Middle frontal gyrus (tissue), 1 donor: ENCODE results near the gene MYOCOS.

Experiments
- DNase-seq: peaks from one replicate; pipeline ENCODE4 v3.0.0-alpha.2; 2015; ENCODE audit warnings: low spot score; ENCODE audit errors: extremely low spot score

The MYOCOS gene

DNA sequence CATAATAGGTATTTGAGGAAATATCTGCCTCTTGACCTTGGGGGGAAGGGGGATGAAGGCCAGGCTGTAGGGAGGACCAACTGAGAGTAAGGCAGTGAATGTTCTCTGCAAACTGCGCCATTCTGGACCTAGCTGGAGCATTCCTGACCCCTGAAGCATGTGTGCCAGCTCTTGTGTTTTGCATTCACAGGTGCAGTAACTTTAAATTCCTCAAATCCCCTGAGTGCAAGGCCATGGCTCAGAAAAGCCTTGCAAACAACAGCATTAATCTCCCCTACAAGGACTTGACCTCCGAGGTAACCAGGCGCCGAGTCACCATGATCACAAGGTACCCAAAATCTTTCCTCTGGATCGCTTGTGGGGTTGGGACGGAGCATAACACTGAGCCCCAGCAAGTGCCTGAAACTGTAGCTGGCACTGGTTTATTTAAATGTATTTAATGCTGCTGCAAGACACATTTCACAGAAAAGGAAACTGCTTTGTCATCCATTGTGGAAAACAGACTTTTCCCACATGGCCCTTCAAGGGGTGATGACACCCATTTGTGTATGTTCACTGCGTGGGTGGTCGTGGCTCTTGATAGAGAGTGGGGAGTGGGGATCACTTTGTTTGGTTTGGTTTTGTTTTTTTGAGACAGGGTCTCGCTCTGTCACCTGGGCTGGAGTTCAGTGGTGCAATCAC lies 1.7 kb downstream of the MYOCOS start:
- no peak for DNase-seq

DNA sequence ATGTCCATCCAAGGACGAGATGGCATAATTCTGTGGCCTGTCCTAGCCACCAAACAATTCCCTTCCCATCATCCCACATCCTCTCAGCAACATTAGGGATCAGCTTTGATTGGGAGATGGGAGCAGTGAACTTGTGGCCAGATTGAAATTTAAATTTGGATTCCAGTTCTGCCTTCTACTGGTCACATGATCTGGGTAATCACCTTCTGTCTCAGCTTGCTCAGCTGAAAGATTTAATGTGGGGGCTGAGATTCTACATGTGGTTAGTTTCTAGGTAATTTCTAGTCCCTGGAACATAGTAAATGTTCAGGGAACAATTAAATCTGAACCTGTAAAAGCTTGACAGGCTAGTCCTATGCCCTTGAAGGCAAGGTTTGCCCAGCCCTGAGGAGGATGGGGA lies 3.2 kb downstream of the MYOCOS start:
- DNase-seq = no peak

GRCh38 chr1:171627020-171627419 lies 5.0 kb downstream of the MYOCOS start:
- no peak for DNase-seq

- no peak for DNase-seq
Measured at GRCh38 chr1:171628225-171628624, 6.2 kb downstream of the MYOCOS start.

- no peak for DNase-seq
Measured at GRCh38 chr1:171635661-171636060, 13.6 kb downstream of the MYOCOS start.

- DNase-seq = no peak
Measured at GRCh38 chr1:171636141-171636540, 14.1 kb downstream of the MYOCOS start.

DNA sequence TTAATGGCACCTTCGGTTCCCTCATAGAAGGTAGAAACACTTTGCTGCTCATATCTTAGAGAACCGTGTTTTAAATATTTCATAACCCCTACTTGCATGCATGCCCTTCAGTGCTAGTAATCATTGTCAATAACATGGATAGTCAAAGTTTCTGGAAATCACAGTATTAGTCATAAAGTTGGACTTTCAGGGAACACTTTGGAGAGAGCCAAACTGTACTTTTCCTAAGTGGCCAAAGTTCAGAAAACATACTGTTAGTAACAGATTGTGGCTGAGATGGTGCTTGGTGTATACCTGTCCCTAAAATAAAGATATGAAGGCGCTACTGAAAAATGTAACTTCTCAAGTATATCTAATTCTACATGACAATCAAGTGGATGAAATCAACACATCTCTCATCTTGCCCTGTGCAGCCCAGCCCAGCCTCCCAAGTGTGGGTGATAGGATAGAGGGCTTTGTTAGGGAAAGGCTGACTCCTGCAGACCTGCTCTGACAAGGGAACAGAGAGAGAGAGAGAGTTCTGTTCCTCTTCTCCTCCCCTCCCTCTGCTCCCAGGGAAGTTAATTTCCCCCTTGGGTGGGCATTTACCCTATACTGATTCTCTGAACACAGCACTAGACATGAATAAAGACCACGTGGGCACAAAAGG lies 16.0 kb downstream of the MYOCOS start:
- no peak for DNase-seq

DNA sequence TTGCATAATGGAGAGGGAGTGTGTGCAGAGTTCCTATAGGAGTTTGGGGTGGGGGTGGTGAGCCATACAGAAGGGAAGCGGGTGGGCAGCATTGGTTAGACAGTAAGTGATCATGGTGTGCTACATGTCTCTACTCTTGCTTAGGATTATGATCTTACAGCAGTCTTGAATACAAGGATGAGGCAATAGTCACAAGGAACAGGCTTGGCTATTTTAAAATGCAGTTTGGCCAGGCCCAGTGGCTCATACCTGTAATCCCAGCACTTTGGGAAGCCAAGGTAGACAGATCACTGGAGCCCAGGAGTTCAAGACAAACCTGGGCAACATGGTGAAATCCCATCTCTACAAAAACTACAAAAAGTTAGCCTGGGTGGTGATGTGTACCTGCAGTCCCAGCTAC lies 18.2 kb downstream of the MYOCOS start:
- no peak for DNase-seq

GRCh38 chr1:171641076-171641864 lies 19.2 kb downstream of the MYOCOS start:
- DNase-seq = no peak

DNA sequence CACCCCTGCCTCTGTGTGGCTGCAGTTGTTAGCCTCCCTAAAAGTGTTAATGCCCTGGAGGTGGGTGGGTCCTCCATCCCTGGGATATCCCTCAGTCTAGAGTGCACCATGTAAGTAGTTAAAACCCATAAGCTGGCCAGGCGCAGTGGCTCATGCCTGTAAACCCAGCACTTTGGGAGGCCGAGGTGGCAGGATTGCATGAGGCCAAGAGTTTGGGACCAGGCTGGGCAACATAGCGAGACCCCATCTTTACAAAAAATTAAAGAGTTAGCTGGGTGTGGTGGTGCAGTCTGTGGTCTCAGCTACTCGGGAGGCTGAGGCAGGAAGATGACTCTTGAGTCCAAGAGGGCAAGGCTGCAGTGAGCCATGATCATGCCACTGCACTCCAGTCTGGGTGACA lies 20.2 kb downstream of the MYOCOS start:
- no peak for DNase-seq

DNA sequence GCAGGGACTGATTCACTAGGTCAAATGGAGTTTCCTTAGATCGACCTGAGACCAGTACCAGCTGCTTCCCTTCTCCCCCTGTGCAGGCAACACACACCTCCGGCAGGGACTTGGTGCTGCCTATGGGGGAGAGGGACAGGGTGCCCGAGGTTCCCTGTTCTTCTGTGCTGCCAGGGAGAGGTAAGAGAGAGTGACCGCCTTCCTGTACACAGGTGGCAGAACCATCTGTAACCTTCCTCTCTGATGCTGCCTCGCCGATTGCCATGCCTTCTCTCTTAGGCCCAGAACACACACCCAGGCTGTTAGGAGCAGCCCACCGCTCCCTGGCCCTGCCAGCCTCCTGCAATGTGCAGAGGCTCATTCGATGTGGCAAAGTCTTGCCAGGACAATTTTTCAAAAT lies 21.1 kb downstream of the MYOCOS start:
- DNase-seq = no peak

DNA sequence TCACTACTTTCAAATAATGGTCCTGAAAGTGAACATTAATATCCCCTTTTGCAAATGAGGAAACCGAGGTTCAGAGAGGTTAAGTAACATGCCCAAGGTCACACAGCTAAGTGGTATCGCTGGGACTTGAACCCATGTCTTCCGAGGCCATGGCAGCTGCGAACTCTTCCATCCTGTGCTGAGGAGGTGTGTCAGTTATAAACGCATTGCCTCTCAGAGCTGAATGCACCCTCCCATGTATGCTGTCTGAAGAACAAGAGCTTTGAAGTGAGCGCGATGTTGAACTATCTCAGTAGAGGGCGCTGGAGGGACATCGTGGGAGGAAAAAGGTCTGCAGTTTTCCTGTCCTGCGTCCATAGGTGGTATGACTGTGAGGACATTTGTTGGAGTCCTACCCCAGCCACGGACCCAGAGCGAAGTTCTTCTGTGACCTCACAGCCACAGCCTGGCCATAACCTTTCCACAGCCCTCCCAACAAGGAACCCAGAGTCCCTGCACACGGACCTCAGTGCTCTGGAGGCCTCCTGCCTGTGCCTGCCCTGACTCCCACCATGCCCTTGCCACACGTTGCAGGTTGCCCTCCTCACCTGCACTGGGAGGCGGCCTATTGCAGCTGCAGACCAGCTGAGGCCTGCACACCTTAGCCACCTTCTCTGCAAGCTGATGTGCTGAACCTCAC lies 22.9 kb downstream of the MYOCOS start:
- no peak for DNase-seq

DNA sequence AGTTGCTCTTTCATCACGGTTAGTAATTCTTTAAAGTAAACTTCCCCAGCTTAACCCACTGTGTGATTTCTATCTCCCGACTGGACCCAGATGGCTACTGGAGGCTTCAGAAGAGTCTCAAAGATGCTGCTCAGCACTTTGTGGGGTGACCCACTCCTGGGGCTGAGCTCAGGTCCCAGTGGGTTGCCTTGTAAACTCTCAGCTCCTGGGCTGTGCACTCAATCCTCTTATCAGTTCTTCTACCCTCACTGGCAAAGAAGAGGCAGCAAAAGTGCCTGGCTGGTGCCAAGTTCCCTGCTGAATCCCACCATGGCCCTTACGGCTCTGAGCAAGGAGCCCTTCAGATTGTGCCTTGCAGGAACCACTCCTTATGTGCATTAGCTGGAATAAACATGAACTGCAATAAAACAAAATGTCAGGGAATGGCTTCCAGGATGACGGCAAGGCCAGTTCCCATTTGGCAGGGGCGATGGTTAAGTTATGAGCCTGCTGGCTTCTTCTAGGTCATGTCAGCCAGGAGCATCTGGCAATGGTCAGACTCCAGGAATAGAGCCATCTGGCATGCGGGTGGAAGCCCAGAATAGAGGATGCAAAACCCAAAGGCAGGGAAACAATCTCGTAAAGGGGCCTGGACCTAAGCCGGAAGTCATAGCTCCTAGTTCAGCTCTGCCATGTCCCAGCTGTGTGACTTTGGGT lies 23.7 kb downstream of the MYOCOS start:
- DNase-seq = peak; percentile 10

DNA sequence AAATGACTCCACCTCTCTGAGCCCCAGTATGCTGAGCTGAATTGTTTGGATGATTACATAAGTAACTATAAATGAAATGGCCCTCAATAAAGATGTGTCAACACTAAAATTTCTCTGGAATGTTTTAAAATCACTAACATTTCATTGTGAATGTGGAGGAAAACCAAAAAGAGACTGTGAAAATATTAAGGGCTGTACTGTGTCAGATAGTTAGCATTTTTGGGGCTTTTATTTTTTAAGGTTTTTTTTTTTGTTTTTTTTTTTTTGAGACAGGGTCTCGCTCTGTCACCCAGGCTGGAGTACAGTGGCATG lies 24.2 kb downstream of the MYOCOS start:
- no peak for DNase-seq

DNA sequence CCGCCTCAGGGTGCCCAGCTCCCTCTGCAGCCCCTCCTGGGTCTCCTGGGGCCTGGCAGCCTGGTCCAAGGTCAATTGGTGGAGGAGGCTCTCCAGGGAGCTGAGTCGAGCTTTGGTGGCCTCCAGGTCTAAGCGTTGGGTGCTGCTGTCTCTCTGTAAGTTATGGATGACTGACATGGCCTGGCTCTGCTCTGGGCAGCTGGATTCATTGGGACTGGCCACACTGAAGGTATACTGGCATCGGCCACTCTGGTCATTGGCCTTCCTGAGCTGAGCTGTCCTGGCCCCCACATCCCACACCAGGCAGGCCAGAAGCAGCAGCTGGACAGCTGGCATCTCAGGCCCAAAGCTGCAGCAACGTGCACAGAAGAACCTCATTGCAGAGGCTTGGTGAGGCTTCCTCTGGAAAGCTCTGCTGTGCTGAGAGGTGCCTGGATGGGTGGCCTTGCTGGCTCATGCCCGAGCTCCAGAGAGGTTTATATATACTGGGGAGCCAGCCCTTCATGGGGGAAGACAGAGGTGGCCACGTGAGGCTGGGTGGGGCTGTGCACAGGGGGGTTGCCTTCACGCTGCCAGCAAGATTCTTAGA lies 30.3 kb downstream of the MYOCOS start, which contains the start of gene MYOC:
TSS of gene MYOC (minus strand) at position 455 of the 589 bp plus-strand sequence. CDS start at position 378, 77 bp downstream.
- no peak for DNase-seq

GRCh38 chr1:171653796-171654195 lies 31.8 kb downstream of the MYOCOS start:
- DNase-seq = no peak

DNA sequence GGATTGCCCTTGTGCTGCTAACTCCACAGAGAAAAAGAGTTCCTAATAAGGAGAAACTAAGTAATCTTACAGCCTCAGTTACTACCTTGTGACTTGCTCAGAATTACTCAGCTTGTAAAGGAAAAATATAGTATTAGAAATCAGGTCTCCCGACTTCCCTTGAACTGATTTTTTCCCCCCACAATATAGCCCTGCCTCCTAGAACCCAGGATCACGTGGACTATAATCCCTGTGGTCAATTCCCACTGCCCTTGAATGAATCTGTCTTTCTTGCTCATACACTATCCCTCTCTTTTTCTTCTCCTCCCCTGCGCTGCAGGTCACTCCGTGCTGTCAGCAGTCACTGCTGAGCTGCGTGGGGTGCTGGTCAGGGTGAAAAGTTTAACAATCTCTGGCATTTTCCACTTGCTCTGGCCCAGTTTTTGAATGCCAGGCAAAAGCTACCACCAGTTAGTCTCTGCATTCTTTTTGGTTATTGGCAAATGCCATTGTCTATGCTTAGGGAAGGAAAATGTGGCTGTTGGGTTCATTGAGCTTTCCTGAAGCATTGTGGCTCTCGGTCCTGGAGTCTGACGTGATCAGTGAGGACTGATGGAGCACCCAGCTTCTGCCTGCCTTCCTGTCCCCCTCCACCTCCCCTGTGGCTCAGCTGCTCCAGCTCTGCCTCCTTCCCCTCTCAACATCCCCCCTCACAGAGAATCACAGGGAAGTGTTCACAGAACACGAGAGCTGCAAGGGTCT lies 32.3 kb downstream of the MYOCOS start:
- no peak for DNase-seq

DNA sequence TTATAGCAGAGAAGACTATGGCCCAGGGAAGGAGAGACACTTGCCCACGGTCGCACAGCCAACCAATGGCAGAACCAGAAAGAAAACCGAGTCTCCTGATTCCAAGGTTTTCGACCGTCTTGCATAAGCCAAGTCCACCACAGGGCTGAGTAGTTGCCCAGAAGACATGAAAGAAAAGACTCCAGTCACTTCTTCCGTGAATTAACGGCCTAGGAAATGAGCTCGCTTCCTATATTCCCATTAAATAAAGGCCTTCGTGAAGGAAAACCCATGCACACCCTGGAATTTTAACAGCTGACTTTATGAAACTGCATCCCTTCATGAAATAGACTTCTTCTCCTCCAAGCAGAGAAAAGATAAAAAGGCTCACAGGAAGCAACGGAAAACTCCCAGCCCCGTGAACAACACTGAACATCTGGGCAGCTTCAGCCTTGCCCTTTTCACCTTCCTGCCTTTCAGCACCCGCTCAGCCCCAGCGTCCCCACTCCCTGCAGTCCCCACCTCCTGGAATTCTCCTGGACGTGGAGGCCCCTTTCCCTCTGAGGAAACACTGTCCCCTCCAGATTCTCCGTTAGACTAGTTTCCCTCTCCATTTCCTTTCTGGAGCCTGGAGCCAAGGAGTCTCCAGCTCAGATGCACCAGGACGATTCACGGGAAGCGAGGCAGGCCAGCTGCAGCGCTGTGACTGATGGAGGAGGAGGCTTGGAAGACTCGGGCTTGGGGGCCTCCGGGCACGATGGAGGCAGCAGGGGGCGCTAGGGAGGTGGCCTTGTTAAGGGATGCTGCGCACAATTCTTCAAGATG lies 33.1 kb downstream of the MYOCOS start:
- DNase-seq = no peak

DNA sequence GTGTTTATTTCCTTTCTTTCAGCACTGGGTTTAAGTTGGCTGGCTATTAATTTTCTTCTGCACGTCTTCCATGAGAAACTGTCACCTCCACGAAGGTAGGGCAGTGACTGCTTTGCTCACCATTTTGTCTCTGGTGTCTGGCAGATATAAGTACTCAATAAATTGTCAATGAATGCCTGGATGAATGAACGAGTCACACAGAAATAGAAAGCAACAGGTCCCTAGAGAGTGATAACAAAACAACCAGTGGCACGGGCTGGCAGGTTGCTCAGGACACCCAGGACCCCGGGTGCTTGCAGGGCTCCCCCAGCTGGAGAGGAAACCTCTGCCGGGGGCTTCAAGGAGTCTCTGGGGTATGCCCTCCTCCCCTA lies 33.7 kb downstream of the MYOCOS start:
- DNase-seq = no peak
